Fibroblast of skin of back (primary cell): ENCODE data around the gene RUNX2. TPM values are rescaled to one million over a fixed set of nuclear protein-coding genes. Genes with fewer than 3 reads are reported as not detected.
"Not testable (repeated sequence)": the region's sequence is repeated elsewhere in the genome, so short reads cannot be mapped to it uniquely, and the experiment has no call there.

Experiments
- DNase-seq: peaks from one replicate; pipeline ENCODE4 v3.0.0-alpha.2; 2013
- polyA plus RNA-seq, 2 experiments: library from polyadenylated mRNA; unstranded; fragments of 120-200 nt; gene quantifications; one replicate each; pipeline ENCODE4 v1.2.1, GENCODE V29; 2013; ENCODE audit not compliant: insufficient read length in 2 of 2

The RUNX2 gene
- 11.5 TPM for polyA plus RNA-seq (2013, experiment 1 of 2; ENCODE audit: insufficient read length)
- 8.0 TPM for polyA plus RNA-seq (2013, experiment 2 of 2; ENCODE audit: insufficient read length)

DNA sequence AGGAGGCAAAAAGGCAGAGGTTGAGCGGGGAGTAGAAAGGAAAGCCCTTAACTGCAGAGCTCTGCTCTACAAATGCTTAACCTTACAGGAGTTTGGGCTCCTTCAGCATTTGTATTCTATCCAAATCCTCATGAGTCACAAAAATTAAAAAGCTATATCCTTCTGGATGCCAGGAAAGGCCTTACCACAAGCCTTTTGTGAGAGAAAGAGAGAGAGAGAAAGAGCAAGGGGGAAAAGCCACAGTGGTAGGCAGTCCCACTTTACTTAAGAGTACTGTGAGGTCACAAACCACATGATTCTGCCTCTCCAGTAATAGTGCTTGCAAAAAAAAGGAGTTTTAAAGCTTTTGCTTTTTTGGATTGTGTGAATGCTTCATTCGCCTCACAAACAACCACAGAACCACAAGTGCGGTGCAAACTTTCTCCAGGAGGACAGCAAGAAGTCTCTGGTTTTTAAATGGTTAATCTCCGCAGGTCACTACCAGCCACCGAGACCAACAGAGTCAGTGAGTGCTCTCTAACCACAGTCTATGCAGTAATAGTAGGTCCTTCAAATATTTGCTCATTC lies at the start of gene RUNX2:
TSS of gene RUNX2 (plus strand) at position 375 of the 567 bp plus-strand sequence. CDS start 397 bp downstream, outside the sequence.
- peak; percentile 72 for DNase-seq

DNA sequence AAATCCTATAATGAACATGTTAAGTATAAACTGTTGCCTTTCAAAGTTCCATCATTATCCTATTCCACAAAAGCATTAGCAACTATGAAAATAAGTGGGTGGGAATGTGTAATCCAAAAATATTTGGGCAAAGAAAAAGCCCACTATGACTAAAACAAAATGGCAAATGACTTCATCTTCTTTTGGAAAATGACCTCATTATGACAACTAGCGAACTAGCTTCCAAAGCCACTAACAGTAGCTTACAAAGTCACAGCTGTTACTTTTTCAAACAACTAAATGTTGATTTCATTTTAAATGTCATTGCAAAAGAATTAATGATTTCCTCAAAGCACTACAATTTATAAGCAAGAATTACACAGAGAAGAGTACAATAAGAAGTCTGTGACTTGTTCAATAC lies 49.8 kb upstream of the RUNX2 start:
- DNase-seq = peak; percentile 13

- DNase-seq = not testable (repeated sequence)
These were observed 41.4 kb upstream of the RUNX2 start for GRCh38 chr6:45286707-45287106.

DNA sequence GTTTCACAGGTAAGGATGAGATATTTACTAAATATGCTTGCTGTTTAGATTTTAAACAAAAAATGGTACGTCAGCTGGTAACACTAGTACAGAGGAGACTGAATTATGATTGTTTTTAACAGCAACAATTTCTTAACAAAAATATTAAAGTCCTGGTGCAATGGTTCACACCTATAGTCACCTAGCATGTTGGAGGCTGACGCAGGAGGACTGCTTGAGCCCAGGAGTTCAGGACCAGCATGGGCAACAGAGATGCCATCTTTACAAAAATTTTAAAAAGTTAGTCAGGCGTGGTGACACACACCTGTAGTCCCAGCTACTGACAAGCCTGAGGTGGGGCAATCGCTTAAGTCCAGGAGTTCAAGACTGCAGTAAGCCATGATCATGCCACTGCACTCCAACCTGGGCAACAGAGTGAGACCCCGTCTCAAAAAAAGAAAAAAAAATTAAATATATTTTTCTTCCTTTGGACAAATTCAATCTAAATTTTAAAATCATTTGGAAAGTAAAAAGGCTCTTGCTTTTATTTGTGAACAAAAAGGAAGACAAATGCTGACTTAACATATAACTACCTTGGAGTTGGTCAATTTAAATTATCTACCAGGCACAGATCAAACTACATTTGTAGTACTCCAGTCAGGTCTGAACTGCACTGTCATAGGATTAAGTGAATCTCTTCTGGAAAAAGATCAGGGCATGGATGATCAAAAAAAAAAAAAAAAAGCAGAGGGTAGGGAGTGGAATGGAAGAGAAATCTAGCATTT lies 38.2 kb upstream of the RUNX2 start:
- no peak for DNase-seq

- DNase-seq = no peak
These were observed 34.8 kb upstream of the RUNX2 start for GRCh38 chr6:45293306-45293705.

DNA sequence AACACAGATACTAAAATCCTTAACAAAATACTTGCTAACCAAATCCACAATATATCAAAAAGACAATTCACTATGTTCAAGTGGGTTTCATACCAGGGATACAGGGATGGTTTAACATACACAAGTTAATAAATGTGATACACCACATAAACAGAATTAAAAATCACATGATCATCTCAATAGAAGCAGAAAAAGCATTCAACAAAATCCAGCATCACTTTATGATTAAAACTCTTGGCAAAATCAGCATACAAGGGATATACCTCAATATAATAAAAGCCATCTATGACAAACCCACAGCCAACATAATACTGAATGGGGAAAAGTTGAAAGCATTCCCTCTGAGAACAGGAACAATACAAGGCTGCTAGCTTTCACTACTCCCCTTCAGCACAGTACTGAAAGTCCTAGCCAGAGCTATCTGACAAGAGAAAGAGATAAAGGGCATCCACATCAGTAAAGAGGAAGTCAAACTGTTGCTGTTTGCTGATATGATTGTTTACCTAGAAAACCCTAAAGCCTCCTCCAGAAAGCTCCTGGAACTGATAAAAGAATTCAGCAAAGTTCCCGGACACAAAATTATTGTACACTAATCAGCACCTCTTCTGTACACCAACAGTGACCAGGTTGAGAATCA lies 33.9 kb upstream of the RUNX2 start:
- DNase-seq = not testable (repeated sequence)

DNA sequence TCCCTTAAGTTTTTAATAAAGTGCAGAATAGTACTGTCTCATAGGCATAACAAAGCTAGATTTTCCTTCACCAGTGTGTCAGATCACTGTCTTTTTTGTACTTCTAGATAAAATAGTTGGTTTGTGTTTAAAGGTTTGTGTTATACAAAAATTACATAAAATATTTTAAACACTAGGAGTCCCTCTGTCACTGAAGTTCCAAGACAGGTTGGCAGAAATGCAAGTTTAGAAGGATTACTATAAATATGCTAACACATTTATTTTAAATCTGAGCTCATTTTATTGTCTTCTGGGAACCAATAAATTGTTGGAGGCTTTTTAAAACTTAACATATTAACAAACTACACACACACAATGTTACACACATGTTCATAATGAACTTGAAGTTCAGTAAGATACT lies 30.8 kb upstream of the RUNX2 start:
- DNase-seq = no peak

DNA sequence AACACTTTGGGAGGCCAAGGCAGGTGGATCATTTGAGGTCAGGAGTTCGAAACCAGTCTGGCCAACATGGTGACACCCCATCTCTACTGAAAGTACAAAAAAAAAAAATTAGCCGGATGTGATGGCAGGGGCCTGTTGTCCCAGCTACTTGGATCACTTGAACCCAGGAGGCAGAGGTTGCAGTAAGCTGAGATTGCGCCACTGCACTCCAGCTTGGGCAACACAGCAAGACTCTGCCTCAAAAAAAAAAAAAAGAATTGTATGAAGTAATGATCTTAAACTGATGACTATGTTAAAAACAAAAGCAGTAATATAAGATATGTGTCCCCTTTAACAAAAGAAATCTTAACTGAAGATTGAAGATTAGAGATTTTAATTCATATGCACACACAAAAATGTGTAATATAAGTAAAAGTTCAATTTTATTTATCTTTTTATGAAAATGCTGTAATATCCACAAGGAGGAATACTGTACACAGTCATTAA lies 29.0 kb upstream of the RUNX2 start:
- DNase-seq = no peak

DNA sequence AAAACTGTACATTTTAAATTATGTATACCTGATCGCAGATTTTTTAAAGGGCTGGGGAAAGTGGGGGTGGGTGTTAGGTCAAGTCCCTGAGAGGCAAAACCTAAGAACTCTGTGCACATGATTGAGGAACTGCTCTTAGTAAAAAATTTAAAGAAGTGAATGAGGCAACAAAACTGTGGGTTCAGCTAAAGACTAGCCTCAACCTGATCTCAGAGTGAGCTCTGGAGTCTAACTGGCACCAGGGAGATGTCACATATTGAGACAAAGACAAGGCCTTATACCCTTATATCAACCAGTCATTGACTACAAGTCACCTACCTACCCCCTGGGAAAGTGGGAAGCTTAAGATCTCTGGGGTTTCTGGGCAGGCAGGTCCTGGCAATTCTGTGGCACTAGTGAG lies 27.4 kb upstream of the RUNX2 start:
- DNase-seq = no peak

GRCh38 chr6:45301348-45302142 lies 26.6 kb upstream of the RUNX2 start:
- DNase-seq = no peak

GRCh38 chr6:45302832-45303231 lies 25.3 kb upstream of the RUNX2 start:
- DNase-seq = no peak

GRCh38 chr6:45305546-45305945 lies 22.6 kb upstream of the RUNX2 start:
- no peak for DNase-seq

DNA sequence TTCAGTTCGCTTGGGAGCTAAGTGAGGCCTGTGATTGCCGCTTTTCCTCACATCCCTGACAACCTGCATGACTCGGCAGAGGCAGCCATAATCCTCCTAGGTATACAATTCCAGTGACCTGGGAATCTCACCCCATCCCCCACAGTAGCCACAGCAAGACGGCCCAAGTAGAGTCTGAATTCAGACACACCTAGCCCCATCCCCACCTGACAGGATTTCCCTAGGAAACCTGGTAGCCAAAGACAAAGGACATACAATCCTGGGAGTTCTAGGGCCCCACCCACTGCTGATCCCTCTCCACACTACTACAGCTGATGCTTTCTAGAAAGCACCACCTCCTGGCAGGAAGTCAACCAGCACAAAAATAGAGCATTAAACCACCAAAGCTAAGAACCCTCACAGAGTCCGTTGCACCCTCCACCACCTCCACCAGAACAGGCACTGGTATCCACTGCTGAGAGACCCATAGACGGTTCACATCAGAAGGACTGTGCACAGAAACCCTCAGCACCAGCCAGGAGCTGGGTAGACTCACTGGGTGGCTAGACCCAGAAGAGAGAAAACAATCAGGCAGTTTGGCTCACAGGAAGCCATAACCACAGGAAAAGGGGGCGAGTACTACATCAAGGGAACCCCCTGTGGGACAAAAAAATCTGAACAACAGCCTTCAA lies 17.9 kb upstream of the RUNX2 start:
- no peak for DNase-seq

DNA sequence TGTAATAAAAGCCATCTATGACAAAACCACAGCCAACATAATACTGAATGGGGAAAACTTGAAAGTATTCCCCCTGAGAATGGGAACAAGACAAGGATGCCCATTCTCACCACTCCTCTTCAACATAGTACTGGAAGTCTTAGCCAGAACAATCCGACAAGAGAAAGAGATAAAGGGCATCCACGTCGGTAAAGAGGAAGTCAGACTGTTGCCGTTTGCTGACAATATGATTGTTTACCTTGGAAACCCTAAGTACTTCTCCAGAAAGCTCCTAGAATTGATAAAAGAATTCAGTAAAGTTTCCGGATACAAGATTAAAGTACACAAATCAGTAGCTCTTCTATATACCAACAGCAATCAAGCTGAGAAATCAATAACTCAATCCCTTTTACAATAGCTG lies 14.0 kb upstream of the RUNX2 start:
- DNase-seq = no peak

DNA sequence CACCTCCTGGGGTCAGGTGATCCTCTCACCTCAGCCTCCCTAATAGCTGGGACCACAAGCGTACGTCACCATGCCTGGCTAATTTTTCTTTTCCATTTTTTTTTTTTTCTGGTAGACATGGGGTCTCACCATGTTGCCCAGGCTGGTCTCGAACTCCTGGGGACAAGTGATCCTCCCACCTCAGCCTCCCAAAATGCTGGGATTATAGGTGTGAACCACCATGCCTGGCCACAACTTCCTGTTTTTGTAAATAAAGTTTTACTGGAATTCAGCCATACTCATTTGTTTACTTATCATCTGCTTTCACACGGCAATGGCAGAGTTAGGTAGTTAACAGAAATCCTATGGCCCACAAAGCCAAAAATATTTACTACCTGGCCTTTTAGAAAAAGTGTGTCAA lies 7.8 kb upstream of the RUNX2 start:
- no peak for DNase-seq

- DNase-seq = peak; percentile 10
These were observed 4.4 kb upstream of the RUNX2 start for GRCh38 chr6:45323656-45324224.

GRCh38 chr6:45326698-45327417 lies 1.3 kb upstream of the RUNX2 start:
- DNase-seq = no peak

- DNase-seq = no peak
These were observed 393 bp downstream of the RUNX2 start for GRCh38 chr6:45328523-45328922.

DNA sequence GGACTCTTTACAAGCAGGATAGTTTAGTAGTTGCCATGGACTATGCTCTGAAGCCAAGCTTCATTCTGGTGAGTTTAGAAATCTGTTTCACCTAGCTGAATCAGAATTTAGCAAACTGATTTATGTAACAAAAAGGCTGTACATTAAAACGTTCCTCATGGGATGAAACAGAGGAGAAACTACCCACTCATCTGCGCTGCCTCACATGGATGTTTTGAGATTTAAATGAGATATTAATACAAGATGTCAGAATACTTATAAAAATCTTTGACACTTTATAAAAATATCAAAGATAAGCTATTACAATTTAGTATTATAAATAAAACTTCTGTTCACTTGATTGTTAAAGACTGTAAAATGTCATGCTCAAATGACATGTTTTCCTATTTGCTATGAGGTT lies 16.8 kb downstream of the RUNX2 start:
- DNase-seq = no peak

DNA sequence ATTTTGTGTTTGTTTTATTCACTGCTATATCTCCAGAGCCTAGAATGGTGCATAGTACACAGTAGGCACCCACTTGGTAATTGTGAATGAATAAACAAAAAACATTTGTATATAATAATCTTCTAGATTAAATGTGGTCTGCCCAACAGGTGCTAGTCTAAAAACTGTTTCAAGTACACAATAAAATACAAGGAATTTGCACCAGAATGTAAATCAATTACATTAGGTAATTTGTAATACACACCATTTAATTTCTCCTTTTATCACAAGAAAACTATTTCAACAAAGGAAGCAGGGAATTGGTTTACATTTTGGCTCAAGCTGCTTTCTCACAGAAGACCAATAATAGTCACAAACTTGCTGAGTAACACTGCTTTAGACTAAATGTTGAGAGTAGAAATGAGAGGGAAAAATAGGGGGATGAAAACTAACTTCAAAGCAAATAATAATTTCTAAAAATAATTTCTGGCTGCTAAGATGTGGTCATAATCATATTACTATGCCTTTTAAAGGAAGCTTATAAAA lies 22.1 kb downstream of the RUNX2 start:
- no peak for DNase-seq

- no peak for DNase-seq
These were observed 22.9 kb downstream of the RUNX2 start for GRCh38 chr6:45351076-45351475.
